Panc1 (cell line): ENCODE measurements around the gene BPNT1. TPM values are rescaled to one million over a fixed set of nuclear protein-coding genes. Genes with fewer than 3 reads are reported as not detected.
"Not testable (repeated sequence)": the region's sequence is repeated elsewhere in the genome, so short reads cannot be mapped to it uniquely, and the experiment has no call there.

Source experiments
- ATAC-seq: fragments of 200-7000 bp; cut with Tn5 transposase; 2 replicates; pipeline ENCODE4 v1.9.1; 2020; ENCODE audit warnings: mild to moderate bottlenecking, moderate library complexity
- BruUV-seq: library from RNA; stranded (reverse); fragments of 400-500 nt; replicated peaks from 2 replicates; lab custom pipeline; 2021; lab: Mats Ljungman, UMichigan
- CTCF ChIA-PET: fragments of 300-600 bp; sonication (Branson Sonifier 250); formaldehyde crosslinking; loops from one replicate; lab custom pipeline; 2022; ENCODE audit warnings: antibody characterized with exemption; lab: Charles Lee
- POLR2A ChIA-PET: fragments of 300-600 bp; sonication (Branson Sonifier 250); formaldehyde crosslinking; loops from one replicate; lab custom pipeline; 2022; ENCODE audit warnings: antibody characterized with exemption; lab: Charles Lee
- DNase-seq: peaks from one replicate; pipeline ENCODE4 v3.0.0-alpha.2; 2010; ENCODE audit warnings: low read depth, low spot score
- H3K27ac ChIP-seq: 2 replicates; pipeline ENCODE4 v1.5.1; 2011; ENCODE audit warnings: mild to moderate bottlenecking, low read length, inconsistent platforms
- H3K27me3 ChIP-seq: fragments of 200-500 bp; sonication (Bioruptor generic); 2 replicates; pipeline ENCODE4 v1.6.0; 2014; ENCODE audit warnings: low read length, inconsistent platforms; ENCODE audit not compliant: control insufficient read depth, insufficient read depth
- H3K36me3 ChIP-seq: fragments of 200-500 bp; sonication (Bioruptor generic); 2 replicates; pipeline ENCODE4 v1.5.1; 2014; ENCODE audit warnings: inconsistent platforms, mild to moderate bottlenecking, low read length, moderate library complexity; ENCODE audit not compliant: control insufficient read depth, insufficient read depth
- H3K4me1 ChIP-seq: 2 replicates; pipeline ENCODE4 v1.5.1; 2011; ENCODE audit warnings: inconsistent platforms, mild to moderate bottlenecking, low read length, moderate library complexity; ENCODE audit not compliant: control insufficient read depth, insufficient read depth
- H3K4me3 ChIP-seq, 2 experiments: 2 replicates each; pipeline ENCODE4 v1.5.1; 2011 to 2012; ENCODE audit warnings: low read depth in 2 of 2, low read length in 2 of 2, mild to moderate bottlenecking in 2 of 2, inconsistent platforms in 1 of 2, moderate library complexity in 1 of 2
- H3K9me3 ChIP-seq: fragments of 200-500 bp; sonication (Bioruptor generic); 2 replicates; pipeline ENCODE4 v1.5.1; 2014; ENCODE audit warnings: low read depth, mild to moderate bottlenecking, inconsistent platforms, low read length, moderate library complexity; ENCODE audit not compliant: control insufficient read depth, insufficient read depth
- CTCF ChIP-seq: fragments of 450-650 bp; IDR thresholded peaks from 2 replicates; pipeline ENCODE4 v1.5.1; 2017; ENCODE audit warnings: mild to moderate bottlenecking
- POLR2AphosphoS5 ChIP-seq: IDR thresholded peaks from 2 replicates; pipeline ENCODE4 v1.6.1; 2012; ENCODE audit warnings: mild to moderate bottlenecking, low read depth, low read length, moderate library complexity
- SIN3A ChIP-seq: IDR thresholded peaks from 2 replicates; pipeline ENCODE4 v1.6.1; 2012; ENCODE audit warnings: low read depth, mild to moderate bottlenecking, low read length, moderate library complexity, borderline replicate concordance; ENCODE audit not compliant: insufficient read depth
- TCF7L2 ChIP-seq: IDR thresholded peaks from 2 replicates; pipeline ENCODE4 v1.6.1; 2011; ENCODE audit warnings: mild to moderate bottlenecking, low read depth, low read length, inconsistent platforms
- in situ Hi-C: cut with HindIII; loops from 2 replicates; pipeline ENCODE4 v1.10.0; 2016; ENCODE audit warnings: low sequenced_read_pairs, low pct_unique_long_range_greater_than_20kb
- intact Hi-C: fragments of 100-400 bp; cut with micrococcal nuclease; formaldehyde crosslinking; loops from one replicate; pipeline ENCODE4 v1.10.0; 2022; ENCODE audit not compliant: unreplicated experiment
- total RNA-seq: library from RNA; stranded (reverse); gene quantifications from one replicate; pipeline ENCODE4 v1.2.1, GENCODE V29; 2021; ENCODE audit not compliant: unreplicated experiment
- TF ChIP-seq, protein P1 (sequence below), 2 experiments: IDR thresholded peaks; 2 replicates each; pipeline ENCODE4 v1.6.1; 2011 to 2012; ENCODE audit warnings: low read depth in 2 of 2, control low read depth in 1 of 2, low read length in 1 of 2, mild to moderate bottlenecking in 1 of 2, moderate library complexity in 1 of 2; ENCODE audit not compliant: insufficient read depth in 1 of 2

The BPNT1 gene
- total RNA-seq, 1 experiment from 2014 or later: 20.8 TPM

DNA sequence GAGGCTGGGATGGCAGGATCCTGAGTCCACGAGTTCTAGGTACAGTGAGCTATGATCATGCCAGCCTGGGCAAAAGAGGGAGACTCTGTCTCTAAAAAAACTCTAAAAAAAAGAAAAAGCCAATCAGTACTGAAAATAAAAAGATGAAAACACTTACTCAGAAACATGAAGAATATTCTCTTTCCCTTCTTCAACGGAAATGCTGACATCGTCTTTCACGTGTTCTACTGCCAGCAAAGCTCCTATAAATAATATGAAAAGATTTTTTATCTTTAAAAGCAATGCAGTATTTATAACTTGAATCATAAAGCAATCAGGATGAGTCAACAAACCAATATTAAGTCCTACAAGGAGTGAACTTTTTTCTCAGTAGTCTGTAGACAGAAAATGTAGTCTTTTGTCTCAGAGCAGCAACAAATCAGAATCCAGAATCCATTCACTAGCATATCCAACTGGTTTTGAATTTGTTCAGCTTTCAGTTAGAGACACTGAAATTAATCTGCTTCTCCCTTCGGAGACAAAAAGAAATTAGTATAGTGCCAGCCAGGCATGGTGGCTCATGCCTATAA lies 49.5 kb downstream of the BPNT1 start:
- in situ Hi-C loops: no loop called here
- DNase-seq (no peak), ATAC-seq (no peak)
- POLR2A ChIA-PET: interaction anchor here (0.5 kb wide), 1 partner anchor 9 kb away, joined by 5 read pairs; no protein-coding TSS in a partner anchor
- TF ChIP-seq TCF7L2: no peak
- TF ChIP-seq SIN3A: no peak
- TF ChIP-seq POLR2AphosphoS5: no peak
- TF ChIP-seq, protein P1, sequence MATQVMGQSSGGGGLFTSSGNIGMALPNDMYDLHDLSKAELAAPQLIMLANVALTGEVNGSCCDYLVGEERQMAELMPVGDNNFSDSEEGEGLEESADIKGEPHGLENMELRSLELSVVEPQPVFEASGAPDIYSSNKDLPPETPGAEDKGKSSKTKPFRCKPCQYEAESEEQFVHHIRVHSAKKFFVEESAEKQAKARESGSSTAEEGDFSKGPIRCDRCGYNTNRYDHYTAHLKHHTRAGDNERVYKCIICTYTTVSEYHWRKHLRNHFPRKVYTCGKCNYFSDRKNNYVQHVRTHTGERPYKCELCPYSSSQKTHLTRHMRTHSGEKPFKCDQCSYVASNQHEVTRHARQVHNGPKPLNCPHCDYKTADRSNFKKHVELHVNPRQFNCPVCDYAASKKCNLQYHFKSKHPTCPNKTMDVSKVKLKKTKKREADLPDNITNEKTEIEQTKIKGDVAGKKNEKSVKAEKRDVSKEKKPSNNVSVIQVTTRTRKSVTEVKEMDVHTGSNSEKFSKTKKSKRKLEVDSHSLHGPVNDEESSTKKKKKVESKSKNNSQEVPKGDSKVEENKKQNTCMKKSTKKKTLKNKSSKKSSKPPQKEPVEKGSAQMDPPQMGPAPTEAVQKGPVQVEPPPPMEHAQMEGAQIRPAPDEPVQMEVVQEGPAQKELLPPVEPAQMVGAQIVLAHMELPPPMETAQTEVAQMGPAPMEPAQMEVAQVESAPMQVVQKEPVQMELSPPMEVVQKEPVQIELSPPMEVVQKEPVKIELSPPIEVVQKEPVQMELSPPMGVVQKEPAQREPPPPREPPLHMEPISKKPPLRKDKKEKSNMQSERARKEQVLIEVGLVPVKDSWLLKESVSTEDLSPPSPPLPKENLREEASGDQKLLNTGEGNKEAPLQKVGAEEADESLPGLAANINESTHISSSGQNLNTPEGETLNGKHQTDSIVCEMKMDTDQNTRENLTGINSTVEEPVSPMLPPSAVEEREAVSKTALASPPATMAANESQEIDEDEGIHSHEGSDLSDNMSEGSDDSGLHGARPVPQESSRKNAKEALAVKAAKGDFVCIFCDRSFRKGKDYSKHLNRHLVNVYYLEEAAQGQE (IDR thresholded peaks at IDR 0.05; ENCODE audit: insufficient read depth in 1 of 2, low read depth in 2 of 2, low read length in 1 of 2): no peak
- no peak for TF ChIP-seq CTCF
- no peaks in the 10 kb centered on the region for H3K9me3 ChIP-seq
- H3K4me3 ChIP-seq: no peak overlapping the region
- H3K4me1 ChIP-seq: peaks cover 4% of the 10 kb centered on the region; the same call in 1 of the 2 replicates
- intact Hi-C loops: no loop called here
- peaks cover 9% of the 10 kb centered on the region for H3K36me3 ChIP-seq
- CTCF ChIA-PET: interaction anchor here (0.7 kb wide), 1 partner anchor 347 kb away, joined by 3 read pairs; no protein-coding TSS in a partner anchor
- BruUV-seq: no TSS peak
- H3K27me3 ChIP-seq: no peaks in the 10 kb centered on the region
- H3K27ac ChIP-seq: no peak overlapping the region

GRCh38 chr1:220038640-220039039 lies 50.9 kb downstream of the BPNT1 start:
- ATAC-seq (no peak), DNase-seq (no peak)
- ChIA-PET POLR2A (no interaction called here), CTCF (interaction anchor here (0.6 kb wide), 1 partner anchor 74 kb away, joined by 5 read pairs; no protein-coding TSS in a partner anchor)
- H3K27me3 ChIP-seq: no peaks in the 10 kb centered on the region
- in situ Hi-C loops (no loop called here), intact Hi-C loops (no loop called here)
- no peak overlapping the region for H3K4me3 ChIP-seq
- H3K36me3 ChIP-seq: peaks cover 16% of the 10 kb centered on the region
- peaks cover 2% of the 10 kb centered on the region; the same call in 1 of the 2 replicates for H3K4me1 ChIP-seq
- BruUV-seq: no TSS peak
- H3K27ac ChIP-seq: no peak overlapping the region
- TF ChIP-seq POLR2AphosphoS5: no peak
- H3K9me3 ChIP-seq: no peaks in the 10 kb centered on the region

DNA sequence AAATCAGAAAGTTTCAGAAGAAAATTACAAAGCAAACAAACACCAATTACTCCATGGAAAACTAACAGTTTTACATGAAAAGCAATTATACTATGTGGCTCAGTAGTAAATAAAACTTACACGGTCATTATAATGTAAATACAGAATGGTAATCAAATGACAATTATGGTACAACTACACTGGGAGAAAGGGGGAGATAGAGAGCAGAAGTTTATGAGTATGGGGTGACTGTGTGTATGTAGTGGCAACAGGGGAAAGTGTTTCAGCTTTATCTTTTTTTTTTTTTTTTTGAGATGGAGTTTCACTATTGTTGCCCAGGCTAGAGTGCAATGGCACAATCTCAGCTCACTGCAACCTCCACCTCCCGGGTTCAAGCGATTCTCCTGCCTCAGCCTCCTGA lies 51.8 kb downstream of the BPNT1 start:
- ATAC-seq, DNase-seq, in situ Hi-C loops, H3K4me3 ChIP-seq, H3K9me3 ChIP-seq, intact Hi-C loops, BruUV-seq, H3K27me3 ChIP-seq, H3K27ac ChIP-seq, H3K4me1 ChIP-seq: not testable (repeated sequence)
- H3K36me3 ChIP-seq: peaks cover 24% of the 10 kb centered on the region
- POLR2A ChIA-PET: interaction anchor here (0.6 kb wide), 2 partner anchors 21 to 1624 kb away, joined by 4 to 5 read pairs; no protein-coding TSS in a partner anchor
- CTCF ChIA-PET: interaction anchor here (0.6 kb wide), 2 partner anchors 48 to 75 kb away, joined by 5 to 7 read pairs; no protein-coding TSS in a partner anchor
